HTR-8/SVneo (cell line): ENCODE results near the gene IGLL1.
"Not testable (repeated sequence)": the region's sequence is repeated elsewhere in the genome, so short reads cannot be mapped to it uniquely, and the experiment has no call there.

Experiments used
- DNase-seq: peaks from one replicate; pipeline ENCODE4 v3.0.0; 2011; ENCODE audit warnings: low spot score, mixed read lengths; ENCODE audit not compliant: insufficient read length
- FAIRE-seq: peaks from 2 replicates; lab custom pipeline; 2011; peaks lifted over from hg19 to GRCh38; lab: Jason Lieb, UNC

IGLL1 gene

GRCh38 chr22:23579870-23580575 is at the start of gene IGLL1:
TSS of gene IGLL1 (minus strand) at chr22:23580290. CDS start at chr22:23580190, 100 bp downstream.
- FAIRE-seq (no peak), DNase-seq (no peak)

DNA sequence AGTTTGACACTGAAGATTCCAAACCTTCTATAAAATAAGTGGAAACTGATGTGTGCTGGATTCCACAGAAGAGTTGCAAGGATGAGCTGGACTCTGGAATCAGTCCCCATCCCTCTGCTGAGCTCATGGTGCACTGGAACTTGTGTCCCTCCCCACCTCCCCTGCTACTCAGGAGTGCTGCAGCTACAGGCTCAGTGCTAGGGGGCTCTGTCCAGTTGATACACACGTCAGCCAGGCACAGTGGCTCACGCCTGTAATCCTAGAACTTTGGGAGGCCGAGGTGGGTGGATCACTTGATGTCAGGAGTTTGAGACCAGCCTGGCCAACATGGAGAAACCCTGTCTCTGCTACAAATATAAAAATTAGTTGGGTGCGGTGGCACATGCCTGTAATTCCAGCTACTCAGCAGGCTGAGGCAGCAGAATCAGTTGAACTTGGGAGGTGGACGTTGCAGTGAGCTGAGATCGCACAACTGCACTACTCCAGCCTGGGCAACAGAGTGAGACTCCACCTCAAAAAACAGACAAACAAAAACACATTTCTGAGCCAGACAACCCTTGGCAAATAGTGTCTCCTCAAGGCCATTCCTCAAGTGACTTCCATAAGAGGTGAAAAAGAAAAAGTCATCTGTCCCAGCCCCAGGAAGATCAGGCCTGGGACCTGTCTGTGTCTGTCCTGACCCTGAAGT is 48.1 kb upstream of the IGLL1 start:
- not testable (repeated sequence) for FAIRE-seq, DNase-seq

DNA sequence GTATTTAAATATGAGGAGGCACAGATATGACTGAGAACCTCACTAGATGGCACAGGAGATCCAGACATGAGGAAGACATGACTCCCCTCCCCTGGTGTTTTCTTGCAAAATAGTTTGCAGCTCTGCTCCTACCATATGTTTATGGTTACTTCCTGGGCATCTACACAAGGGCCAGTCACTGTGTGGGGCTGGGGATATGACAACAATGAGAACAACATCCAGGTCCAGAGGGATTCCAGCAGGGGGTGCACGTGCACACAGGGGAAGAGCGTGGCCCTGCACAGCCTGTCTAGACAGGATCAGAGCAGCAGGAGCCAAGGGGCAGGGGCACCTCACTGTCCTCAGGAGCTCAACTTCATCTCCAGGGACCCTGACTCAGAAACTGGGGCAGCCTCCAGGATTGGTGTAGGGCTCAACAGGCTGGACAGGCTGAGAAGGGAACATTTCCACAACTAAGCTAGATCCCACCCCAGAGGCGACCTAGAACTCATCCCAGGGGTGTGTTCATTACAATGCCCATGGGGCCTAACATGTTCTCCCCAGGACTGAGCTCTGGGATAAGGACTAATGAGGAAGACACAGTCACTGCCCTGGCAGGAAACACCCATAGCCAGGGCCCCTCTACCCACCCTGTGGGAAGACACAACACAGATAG is 47.4 kb upstream of the IGLL1 start:
- not testable (repeated sequence) for FAIRE-seq, DNase-seq

GRCh38 chr22:23626286-23626975 is 46.3 kb upstream of the IGLL1 start:
- DNase-seq (no peak), FAIRE-seq (no peak)

DNA sequence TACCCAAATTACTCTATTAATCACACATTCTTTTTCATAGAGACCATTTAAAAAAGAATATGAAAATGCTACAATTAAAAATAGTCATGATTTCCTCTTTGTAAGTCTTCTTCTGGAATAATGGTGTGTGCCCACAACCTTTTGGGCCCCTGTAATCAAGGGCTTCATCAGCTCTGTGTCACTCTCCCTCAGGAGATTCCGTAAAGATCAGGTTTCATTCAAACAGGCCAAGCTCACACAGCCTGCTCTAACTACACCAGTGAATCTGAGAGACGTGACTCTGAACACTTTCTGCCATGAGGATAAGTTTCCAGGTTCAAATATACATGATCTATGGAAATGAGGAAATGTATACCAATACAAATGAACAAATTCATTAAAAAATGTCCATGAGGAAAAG is 42.5 kb upstream of the IGLL1 start:
- peak; percentile 17 for DNase-seq
- FAIRE-seq, result no peak

- FAIRE-seq, DNase-seq: not testable (repeated sequence)
Observed at GRCh38 chr22:23621916-23622315, 41.8 kb upstream of the IGLL1 start.

- DNase-seq, result no peak
- FAIRE-seq, result no peak
Observed at GRCh38 chr22:23621082-23621780, 41.1 kb upstream of the IGLL1 start.

GRCh38 chr22:23613193-23613972 is 33.3 kb upstream of the IGLL1 start:
- no peak for DNase-seq
- no peak for FAIRE-seq

GRCh38 chr22:23609983-23610781 is 30.1 kb upstream of the IGLL1 start:
- DNase-seq, result no peak
- no peak for FAIRE-seq

- DNase-seq (peak; percentile 13), FAIRE-seq (no peak)
Observed at GRCh38 chr22:23608583-23608982, 28.5 kb upstream of the IGLL1 start.

GRCh38 chr22:23606204-23607131 is 26.4 kb upstream of the IGLL1 start:
- FAIRE-seq (no peak), DNase-seq (no peak)

GRCh38 chr22:23604939-23605712 is 25.0 kb upstream of the IGLL1 start:
- FAIRE-seq, result no peak
- no peak for DNase-seq

DNA sequence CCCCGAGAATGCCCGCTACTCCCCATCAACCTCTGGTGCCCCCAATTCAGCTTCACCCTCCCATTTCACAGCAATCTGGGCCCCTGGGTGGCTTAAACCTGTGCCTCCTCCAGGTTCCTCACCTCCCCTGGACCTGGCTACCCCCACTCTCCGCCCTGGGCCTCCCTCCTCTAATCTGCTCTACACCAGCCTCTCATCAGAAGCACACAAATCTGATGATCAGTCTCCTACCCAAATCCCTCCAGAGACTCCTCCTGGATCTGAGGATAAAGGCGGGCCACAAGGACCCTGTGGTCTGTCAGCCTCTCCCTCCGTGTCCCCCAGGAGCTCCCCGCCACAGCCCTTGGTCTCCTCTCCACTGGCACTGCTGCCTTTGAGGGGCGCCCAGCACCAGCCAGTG is 23.2 kb upstream of the IGLL1 start:
- no peak for FAIRE-seq

GRCh38 chr22:23598805-23599518 is 18.9 kb upstream of the IGLL1 start:
- DNase-seq (no peak), FAIRE-seq (no peak)

More for the DNA sequence above, 23.2 kb upstream of the IGLL1 start:
- DNase-seq, result no peak

DNA sequence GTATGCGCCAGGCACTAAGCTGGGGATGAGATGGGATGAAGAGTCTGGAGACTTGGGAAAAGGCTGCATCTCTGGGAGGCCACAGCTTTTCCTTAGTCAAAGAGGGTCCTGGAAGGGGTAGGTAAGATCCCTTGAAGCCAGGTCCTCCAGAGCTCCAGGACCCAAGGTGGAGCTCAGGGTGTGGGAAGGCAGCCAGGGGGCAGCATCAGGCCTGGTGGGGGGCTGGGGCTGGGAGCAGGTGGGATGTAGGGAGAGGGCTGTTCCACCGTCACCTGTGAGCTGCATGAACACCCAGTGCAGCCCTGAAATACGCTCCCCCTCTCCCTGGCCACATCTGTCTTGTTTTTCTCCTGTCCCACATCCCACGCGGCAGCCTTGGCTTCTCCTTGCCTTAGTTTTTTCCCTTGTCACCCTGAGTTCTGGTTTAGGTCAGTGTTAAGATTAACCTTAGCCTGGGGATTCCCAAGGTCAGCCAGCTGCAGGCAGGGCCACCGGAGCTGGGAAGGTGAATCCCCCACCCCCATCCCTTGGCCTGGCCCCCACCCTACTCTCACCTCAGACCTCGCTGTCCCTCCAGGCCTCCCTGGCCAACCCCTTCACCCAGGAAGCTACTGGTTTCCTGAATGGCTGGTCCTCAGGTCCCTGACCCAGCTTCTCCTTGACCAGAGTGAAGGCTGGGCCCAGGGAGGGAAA is 17.6 kb upstream of the IGLL1 start:
- not testable (repeated sequence) for DNase-seq, FAIRE-seq
